ENCODE results near the gene COA5. TPM values are rescaled to one million over a fixed set of nuclear protein-coding genes. Genes with fewer than 3 reads are reported as not detected.
A peak's percentile ranks its signal among the peaks of the same experiment; 100 is the strongest.

Gene COA5, protein sequence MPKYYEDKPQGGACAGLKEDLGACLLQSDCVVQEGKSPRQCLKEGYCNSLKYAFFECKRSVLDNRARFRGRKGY
- 10 to 100 TPM; 61.2 to 84.1 (median 80.2) TPM for polyA plus RNA-seq (ENCODE audit: insufficient read length in 4 of 4)

DNA sequence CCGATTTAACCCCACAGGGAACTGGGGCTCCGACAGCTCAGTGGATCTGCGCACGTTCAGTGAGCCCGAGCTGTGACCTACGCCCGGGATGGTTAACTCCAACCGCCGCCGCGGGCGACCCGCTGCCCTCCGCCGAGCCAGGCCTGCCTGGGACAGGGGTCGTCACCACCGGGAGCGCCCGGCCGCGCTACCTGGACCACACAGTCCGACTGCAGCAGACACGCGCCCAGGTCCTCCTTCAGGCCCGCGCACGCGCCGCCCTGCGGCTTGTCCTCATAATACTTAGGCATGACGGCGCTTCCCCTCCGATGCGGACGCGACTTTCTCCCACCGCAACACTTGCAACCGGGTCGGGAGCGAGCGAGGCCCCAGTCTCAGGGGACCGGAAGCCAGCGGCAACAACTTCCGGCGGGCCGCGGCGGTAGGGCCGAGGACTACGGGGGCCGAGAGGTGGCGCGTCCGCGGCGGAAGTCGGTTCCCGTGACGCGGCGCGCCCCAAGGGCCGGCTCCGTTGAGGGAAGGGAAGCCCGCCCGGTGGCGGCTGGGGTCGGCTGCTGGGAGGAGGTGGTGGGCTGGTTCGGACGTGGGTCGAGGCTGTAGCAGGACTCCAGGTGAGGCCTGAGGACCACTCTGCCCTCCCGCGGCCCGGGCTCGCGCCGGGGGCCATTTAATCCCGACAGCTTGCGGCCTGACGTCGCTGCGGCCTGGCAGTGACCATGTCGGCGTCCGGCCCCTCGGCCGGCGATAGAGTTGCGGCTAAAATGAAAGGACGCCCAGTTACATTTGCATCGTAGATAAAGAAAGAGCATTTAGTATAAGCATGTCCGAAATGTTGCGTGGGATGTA lies at the start of gene COA5, which contains the start of gene UNC50:
Gene COA5 (minus strand): TSS at position 397 of the 846 bp plus-strand sequence. CDS start 107 bp downstream, at position 290.
Gene UNC50 (plus strand): TSS at position 474 of the 846 bp plus-strand sequence. CDS start 1,171 bp downstream, outside the sequence.
- peak; percentile 75 to 87 (median 80) for DNase-seq (ENCODE audit: low read depth in 4 of 4, low spot score in 3 of 4)

DNA sequence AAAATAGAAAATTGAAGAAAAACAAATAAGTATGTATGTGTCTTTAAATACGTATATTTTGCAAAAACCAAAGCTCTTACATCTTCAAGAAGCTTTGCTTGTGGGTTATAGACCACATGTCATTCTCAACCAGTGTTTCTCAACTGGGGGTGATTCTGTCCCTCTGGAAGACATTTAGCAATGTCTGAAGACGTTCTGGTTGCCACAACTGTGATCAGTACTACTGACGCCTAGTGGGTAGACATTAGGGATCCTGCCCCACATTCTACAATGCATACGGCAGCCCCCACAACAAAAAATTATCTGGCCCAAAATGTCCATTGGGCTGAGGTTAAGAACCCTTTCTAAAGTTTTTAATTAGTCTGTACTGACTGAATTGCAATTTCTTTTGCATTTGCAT lies 48.5 kb upstream of the COA5 start:
- DNase-seq (ENCODE audit: low read depth in 4 of 4, low spot score in 3 of 4), result no peak

DNA sequence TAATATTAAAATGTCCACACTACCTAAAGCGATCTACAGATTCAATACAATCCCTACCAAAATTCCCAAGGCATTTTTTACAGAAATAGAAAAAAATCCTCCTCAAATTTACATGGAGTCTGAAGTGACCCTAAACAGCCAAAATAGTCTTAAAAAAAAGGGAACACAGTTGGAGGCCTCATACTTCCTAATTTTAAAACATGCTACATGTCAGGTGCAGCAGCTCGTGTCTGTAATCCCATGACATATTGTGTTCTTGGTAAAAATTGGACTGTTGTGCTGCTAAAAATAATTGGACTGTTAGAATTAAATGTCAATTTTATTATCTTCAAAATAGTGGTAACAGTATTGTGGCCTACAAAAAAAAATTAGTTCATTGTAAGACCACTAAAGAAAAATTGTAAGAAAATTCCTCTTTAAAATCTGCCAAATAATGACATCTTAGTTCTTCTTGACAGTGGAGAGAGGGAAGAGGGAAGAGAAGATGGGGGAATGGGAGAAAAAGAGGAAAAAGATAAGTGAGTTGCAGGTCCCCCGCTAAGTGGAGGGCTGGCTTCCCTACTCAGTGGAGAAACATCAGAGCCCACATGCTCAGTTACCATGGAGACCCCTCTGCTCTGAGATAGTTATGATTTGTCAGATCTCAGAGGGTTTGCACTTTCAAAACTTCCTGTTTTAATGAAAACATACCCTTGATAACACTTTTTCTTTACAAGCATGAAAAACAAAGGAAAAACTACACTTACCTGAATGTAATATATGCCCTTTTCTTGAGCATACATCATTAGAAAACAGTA lies 46.6 kb upstream of the COA5 start:
- DNase-seq (ENCODE audit: low read depth in 4 of 4, low spot score in 3 of 4), result no peak

DNA sequence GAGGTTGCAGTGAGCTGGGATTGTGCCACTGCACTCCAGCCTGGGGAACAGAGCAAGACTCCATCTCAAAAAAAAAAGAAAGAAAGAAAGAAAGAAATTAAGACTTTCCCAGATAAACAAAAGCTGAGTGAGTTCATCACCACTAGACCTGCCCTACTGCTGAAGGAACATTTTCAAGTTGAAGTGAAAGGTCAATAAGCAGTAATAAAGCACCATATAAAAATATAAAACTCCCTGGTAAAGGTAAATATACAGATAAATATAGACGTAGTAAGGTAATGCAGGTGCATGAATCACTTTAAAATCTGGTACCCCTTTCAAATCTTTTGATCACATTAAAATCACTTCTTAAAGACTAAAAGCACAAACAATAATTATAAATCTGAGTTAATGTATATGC lies 42.7 kb upstream of the COA5 start:
- no peak for DNase-seq (ENCODE audit: low read depth in 4 of 4, low spot score in 3 of 4)

DNA sequence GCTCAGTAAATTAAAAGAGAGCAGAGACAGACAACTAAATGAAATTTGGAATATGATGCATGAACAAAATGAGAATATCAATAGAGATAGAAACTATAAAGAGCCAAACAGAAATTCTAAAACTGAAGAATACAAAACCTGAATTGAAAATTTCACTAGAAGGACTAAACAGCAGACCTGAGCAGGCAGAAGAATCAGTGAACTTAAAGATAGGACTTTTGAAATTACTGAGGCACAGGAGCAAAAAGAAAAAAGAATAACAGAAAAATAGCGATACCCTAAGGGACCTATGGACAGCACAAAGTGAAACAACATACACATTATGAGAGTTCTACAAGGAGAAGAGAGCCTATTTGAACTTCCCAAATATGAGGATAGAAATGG lies 41.7 kb upstream of the COA5 start:
- no peak for DNase-seq (ENCODE audit: low read depth in 4 of 4, low spot score in 3 of 4)

DNA sequence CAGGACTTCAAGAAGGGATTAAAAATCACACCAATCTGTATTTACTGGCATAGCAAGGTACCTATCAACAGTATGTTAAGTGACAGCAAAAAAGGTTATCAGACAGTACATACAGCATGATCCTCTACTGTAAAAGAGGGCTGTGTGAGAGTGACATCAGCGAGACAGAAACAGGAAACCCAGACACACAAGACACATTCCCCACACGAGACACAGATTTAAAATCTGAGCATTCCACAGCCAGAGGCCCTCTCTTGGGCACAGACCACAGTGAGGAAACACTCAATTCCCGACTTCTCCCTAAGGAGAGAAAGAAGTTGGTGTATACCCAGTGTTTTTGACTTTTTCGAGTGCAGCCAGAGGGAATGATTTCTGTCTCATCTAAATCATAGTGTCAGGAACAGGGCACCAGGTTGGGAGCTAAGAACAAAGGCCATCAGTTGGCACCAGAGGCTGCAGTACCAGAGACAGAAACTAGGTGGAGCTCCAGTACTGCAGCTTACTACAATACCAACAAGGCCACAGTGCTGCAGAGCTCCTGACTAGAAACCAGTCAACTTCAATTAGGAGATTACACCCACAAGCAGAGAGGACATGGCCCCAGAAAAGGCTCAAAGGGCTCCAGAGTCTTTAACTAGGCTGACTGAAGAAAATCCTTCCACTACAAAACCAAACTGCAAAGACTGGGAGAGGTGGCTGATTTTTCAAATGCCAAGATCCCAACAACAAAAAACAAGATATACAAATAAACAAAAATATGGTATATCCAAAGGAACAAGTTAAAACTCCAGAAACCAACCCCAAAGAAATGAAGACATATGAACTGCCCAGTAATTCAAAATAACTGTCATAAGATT lies 41.1 kb upstream of the COA5 start:
- DNase-seq (ENCODE audit: low read depth in 4 of 4, low spot score in 3 of 4), result peak; percentile 53 to 65 (median 62)

DNA sequence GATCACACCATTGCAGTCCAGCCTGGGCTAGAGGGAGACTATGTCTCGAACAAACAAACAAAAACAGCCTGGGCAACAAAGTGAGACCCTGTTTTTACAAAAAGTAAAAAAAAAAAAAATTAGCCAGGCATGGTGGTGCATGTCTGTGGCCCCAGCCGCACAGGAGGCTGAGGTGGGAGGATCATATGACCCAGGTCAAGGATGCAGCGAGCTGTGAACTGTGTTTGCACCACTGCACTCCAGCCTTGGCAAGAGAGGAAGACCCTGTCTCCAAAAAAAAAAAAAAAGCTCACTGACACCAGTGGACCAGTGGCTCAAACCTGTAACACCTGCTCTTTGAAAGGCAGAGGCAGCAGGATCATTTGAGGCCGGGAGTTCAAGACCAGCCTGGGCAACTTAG lies 40.1 kb upstream of the COA5 start:
- DNase-seq (ENCODE audit: low read depth in 4 of 4, low spot score in 3 of 4), result no peak

DNA sequence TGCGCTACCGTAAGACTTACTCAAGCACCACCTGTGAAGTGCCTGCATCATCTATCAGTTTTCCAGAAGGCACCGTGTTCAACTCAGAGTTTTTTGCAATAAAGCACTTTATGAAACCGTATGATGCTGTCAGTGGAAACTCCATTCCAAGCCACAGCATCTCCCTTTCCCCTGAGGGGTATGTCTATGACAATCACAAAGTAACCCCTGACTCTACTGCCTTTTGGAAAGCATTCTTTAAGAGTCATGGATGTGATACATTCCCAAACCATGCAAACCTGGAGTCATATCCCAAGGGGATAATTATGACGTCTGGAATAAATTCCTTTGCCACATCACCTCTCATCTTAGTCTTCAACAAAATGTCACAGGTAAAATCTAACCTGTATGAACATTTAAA lies 39.3 kb upstream of the COA5 start:
- DNase-seq (ENCODE audit: low read depth in 4 of 4, low spot score in 3 of 4), result no peak

DNA sequence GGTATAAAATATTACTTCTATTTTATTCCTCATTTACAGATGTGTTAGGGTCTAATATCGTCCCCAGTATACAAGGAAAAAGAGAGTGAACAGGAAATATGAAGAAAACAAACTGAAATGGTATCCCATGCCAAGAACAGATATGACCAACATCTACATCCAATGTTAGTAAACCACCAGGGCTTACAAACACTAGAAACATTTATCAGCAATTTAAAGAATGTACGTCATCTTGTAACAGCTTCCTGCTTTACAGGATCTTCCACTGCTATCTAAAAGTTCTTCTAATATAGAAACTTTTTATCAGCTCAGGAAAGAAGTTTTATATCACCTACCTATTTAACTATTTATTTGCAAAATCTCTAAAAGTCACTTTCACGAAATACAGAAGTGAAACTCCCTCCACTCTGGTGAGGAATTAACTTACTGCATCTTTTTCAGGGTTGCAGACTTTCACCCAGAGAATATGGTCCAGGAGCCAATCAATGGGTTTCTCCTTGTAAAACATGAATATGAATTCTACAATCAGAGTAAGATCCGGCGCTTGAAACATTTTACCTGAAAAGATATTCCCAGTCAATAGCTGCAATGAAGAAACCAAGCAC lies 35.3 kb upstream of the COA5 start:
- DNase-seq (ENCODE audit: low read depth in 4 of 4, low spot score in 3 of 4), result no peak

DNA sequence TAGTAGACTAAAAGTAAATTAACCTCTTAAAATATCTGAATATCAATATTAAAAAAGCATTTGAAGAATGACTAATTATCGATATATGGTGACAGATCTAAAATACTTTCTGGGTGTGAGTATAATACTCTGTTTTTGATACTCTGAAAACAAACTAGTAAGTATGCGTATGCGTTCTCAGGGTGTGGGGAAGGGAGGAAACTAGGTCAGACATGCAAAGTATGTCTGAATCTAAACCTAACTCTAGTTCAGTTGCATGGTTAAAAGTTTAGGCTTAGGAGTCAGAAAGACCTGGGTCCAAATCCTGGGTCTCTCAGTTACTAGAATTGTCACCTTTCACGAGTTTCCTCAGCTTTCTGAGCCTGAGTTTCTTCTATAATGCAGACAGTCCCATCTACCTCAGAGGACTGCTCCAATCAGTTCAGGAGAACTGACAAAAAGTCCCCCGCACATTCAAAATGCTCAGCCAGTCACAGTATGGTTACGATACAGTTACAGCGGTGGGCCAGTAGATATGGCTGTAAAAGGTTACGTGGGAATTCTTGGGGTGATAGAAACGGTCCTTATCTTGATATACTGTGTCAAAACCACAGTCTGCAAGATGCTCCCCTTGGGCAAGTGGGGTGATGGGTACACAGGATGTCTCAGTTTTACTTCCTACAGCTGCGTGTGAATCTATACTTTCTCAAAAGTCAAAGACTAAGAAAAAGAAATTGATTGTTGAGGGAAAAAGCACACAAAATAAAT lies 29.3 kb upstream of the COA5 start:
- no peak for DNase-seq (ENCODE audit: low read depth in 4 of 4, low spot score in 3 of 4)

DNA sequence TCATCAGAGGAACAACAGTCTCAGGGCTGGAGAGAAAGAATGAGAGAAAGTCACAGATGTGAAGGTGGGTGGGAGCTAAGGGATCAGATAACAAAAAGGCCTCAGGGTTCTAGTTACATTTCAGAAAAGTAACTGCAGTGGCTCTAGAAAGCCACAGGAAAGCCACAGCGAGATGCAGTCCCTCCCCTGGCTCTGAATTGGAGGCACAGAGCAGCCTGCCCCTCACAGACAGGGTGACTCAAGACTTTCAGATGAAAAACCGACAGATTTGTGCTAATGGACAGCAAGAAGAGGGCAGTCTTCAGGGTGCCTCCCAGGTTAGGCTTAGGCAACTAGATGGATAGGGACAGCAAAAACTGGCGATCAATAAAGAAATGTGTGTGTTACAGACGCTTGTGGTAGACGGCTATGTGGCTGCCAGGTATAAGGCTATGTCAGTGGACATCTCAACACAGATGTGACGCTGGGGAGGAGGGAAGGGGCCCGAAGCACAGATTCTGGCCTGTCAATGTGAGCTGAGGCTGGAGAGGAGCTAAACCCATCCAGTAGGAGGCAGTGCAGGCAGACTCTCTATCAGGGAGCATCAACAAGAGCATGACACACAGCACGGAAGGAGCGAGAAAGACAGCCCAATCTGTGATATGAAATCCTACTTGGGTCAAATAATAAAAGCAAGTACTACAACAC lies 26.2 kb upstream of the COA5 start:
- no peak for DNase-seq (ENCODE audit: low read depth in 4 of 4, low spot score in 3 of 4)

DNA sequence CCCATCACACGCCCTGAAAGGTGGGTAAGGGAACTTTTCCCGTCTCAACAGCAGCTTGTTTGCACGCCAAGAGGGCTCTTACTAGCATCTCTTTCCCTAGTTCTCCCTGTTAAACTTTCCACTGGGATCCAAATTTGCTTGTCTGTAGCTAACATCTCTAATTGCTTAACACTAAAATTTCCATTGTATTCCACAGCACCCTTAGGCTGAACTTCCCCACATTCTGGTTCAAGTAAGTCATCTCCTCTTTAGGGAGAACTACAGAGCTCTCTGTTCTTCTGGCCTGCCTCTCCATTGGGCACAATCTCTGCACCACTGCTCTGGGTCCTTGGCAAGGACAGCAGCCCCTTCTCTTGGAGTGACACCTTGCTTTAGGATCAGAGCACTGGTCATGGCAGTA lies 24.0 kb upstream of the COA5 start:
- DNase-seq (ENCODE audit: low read depth in 4 of 4, low spot score in 3 of 4), result no peak

DNA sequence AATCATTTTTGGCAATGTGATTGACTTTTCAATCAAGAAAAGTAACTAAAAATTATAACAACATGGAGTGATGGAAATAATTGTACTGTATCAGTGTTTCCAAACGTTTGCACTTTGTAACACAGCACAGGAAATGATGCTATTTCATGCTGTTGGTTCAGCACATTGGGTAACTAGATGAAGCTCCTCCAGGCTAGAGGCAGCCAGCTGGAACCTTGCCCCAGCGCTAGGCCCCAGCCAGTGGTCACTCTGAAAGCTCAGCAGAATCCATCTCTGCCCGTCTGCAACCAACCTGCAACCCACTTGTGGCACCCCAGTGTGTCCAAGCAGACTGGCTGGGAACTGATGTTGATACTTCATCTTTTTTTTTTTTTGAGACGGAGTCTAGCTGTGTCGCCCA lies 15.3 kb upstream of the COA5 start:
- DNase-seq (ENCODE audit: low read depth in 4 of 4, low spot score in 3 of 4), result no peak

DNA sequence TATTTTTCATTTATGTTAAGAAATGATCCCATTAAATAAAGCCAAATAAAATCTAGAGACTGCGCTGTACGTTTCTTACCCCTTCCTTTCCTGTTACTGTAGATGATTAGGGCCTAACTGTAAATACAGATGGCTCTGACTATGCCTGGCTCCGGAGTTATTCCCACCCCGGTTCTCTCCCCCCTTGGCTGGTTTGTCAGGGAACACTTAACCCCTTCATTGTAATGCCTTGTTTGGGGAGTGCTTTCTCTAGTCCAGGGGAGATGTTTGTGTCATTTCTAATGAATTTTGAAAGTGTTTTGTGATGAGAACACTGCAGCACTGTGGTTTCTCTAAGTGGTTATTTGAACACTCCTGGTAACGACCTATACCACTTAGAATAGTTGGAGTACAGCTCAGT lies 8.8 kb upstream of the COA5 start:
- DNase-seq (ENCODE audit: low read depth in 4 of 4, low spot score in 3 of 4), result no peak

DNA sequence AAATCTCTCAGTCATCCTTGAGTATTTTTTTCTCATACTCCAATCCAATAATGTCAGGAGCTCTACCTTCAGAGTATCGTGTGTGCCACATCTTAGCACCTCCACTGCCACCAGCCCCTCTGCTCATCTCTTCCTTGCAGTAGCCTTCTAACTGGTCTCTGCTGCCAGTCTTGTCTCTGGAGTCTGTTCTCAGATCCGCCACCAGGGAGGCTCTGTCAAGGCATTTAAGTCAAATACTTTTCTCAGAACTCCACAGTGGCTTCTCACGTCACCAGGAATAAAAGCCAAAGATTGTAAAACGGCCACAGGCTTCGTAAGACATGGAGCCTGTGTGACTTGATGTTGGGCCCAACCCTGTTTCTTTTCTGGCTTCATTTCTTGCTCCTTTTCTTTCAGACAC lies 7.2 kb upstream of the COA5 start:
- no peak for DNase-seq (ENCODE audit: low read depth in 4 of 4, low spot score in 3 of 4)

DNA sequence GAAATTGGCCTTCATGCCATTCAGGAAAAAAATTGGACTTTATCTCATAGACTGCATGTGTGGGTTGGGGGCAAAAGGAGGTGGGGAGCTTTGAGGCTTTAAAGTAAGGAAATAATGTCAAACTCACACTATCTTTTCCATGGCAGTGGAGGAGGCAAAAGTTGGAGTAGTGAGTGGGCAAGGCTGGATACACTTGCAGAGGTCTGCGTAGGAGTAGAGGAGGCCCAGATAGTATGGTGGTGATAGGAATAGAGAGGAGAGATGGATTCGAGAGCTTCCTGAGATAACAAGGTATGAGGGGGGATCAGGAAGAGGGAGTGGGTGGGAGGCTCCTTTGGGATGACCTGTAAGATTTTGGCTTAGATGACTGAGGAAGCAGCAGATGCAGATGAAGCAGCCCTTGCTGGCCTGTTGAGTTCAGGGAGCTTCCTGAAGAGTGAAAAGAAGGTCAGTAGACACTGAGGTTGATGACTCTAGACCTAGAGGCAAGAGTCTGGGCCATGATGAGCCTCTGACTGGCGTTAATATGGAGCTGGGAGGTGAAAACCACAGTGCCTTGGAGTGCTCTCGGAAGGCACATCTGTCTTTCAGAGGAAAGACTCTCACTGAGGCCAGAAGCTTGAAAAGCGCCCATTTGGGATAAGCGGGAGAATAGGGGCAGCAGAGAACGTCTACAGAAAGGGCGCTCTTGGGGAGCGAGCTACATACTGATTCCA lies 5.9 kb upstream of the COA5 start:
- no peak for DNase-seq (ENCODE audit: low read depth in 4 of 4, low spot score in 3 of 4)

DNA sequence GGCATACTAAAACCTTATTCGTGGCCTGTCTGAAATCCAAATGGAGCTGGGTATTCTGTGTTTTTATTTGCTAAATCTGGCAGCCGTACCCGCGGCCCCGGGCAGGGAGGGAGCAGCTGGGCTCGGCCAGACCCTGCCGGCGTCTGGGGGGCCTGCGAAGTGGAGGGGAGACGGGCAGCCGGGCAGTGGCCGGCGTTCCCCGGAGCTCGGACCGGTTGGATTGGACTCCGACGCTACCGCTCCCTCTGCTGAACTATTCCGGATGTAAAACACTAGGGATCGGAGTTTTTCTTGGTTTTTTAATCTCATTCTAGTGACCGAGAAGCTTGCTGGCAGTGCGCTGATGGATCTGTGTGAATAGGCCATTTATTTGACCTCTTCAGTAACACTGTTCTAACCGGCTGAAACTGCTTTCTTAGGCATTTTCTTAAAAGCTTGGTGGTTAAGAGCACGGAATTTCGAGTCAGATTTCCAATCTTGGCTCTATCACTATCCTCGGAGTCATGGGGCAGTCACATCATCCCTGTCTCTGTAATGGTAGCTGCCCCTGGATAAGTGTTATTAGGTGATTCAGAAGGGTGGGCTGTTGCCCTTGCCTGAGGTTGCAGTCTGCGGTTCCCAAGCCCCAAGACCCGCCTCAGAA lies 771 bp upstream of the COA5 start:
- peak in 1 of 4 donors; percentile 16 for DNase-seq (ENCODE audit: low read depth in 4 of 4, low spot score in 3 of 4)

DNA sequence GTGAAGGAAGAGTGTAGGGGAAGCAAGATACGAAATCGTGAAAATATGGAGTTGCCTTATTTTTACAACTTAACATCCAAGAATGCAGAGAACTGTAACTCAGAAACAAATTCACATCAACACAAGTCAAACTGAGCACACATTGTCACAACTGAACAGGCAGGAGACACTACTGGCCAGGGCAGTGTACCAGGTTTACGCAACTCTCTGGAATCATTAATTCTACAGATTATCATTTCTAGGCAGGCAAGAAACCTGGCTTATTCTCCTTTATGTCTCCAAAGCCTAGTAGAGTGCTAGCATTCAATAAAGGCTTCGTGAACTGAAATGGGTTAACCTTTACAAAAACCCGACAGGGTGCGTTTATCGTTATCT lies 584 bp downstream of the COA5 start:
- DNase-seq (ENCODE audit: low read depth in 4 of 4, low spot score in 3 of 4), result no peak
